Cardiac muscle cell (in vitro differentiated cells and primary cell): Measurements from ENCODE around the gene SEZ6L. TPM values are rescaled to one million over a fixed set of nuclear protein-coding genes. Genes with fewer than 3 reads are reported as not detected.
A peak's percentile ranks its signal among the peaks of the same experiment; 100 is the strongest.

Experiments used
- DNase-seq, 2 donors: peaks; one replicate each; pipeline versions ENCODE4 v3.0.0 to v3.0.0-alpha.2; 2010 to 2017; ENCODE audit warnings: low read depth in 1 of 2, low spot score in 1 of 2
- H3K27ac ChIP-seq: fragments of 200-600 bp; sonication (generic); 2 replicates; pipeline ENCODE4 v1.5.1; 2016
- H3K27me3 ChIP-seq: fragments of 200-600 bp; sonication (generic); 2 replicates; pipeline ENCODE4 v1.6.0; 2016; ENCODE audit warnings: control low read depth
- H3K36me3 ChIP-seq: fragments of 200-600 bp; sonication (generic); 2 replicates; pipeline ENCODE4 v1.5.1; 2016; ENCODE audit warnings: control low read depth
- H3K4me1 ChIP-seq: fragments of 200-600 bp; sonication (generic); 2 replicates; pipeline ENCODE4 v1.8.1; 2017; ENCODE audit warnings: low read depth, mild to moderate bottlenecking, mixed run types
- H3K4me3 ChIP-seq: fragments of 200-600 bp; sonication (generic); 2 replicates; pipeline ENCODE4 v1.5.1; 2016; ENCODE audit warnings: mild to moderate bottlenecking
- H3K9me3 ChIP-seq: fragments of 200-600 bp; sonication (generic); 2 replicates; pipeline ENCODE4 v1.5.1; 2017; ENCODE audit warnings: low read depth, mild to moderate bottlenecking, control low read depth
- polyA plus RNA-seq: library from polyadenylated mRNA; unstranded; fragments of >200 nt; fragmentation: Nextera tagmentation; extraction: Ambion mirVana; gene quantifications from 2 replicates; pipeline ENCODE4 v1.2.1, GENCODE V29; 2016
- total RNA-seq: library from RNA; depleted of rRNA; stranded (reverse); fragments of >200 nt; gene quantifications from 2 replicates; pipeline ENCODE4 v1.2.3, GENCODE V29; 2016
- TF ChIP-seq, protein P1 (sequence below): IDR thresholded peaks from 2 replicates; pipeline ENCODE4 v1.5.1; 2012; ENCODE audit warnings: low read depth, mild to moderate bottlenecking, low read length

The SEZ6L gene
- total and polyA plus RNA-seq, 2 experiments from 2014 or later = 0.12 TPM; not detected in 1

DNA sequence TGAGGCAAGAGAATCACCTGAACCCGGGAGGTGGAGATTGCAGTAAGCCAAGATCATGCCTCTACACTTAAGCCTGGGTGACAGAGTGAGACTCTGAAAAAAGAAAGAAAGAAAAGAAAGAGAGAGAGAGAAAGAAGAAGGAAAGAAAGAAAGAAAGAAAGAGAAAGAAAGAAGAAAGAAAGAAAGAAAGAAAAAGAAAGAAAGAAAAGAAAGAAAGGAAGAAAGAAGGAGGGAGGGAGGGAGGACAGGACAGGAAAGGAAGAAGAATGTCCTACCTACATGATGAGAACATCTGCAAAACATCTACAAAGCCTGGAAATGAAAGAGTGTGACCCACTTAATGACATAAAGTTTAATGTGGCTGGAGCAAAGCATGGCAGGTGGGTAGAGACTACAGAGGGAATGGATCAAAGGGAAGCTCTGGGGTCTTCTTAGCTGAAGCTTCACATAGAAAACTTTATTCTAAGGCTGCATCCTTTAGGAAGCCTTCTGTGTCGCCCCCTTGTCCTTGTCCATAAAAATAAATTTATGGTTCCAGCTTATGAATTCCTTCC is 147.5 kb downstream of the SEZ6L start:
- no peak for DNase-seq
- TF ChIP-seq, protein P1, sequence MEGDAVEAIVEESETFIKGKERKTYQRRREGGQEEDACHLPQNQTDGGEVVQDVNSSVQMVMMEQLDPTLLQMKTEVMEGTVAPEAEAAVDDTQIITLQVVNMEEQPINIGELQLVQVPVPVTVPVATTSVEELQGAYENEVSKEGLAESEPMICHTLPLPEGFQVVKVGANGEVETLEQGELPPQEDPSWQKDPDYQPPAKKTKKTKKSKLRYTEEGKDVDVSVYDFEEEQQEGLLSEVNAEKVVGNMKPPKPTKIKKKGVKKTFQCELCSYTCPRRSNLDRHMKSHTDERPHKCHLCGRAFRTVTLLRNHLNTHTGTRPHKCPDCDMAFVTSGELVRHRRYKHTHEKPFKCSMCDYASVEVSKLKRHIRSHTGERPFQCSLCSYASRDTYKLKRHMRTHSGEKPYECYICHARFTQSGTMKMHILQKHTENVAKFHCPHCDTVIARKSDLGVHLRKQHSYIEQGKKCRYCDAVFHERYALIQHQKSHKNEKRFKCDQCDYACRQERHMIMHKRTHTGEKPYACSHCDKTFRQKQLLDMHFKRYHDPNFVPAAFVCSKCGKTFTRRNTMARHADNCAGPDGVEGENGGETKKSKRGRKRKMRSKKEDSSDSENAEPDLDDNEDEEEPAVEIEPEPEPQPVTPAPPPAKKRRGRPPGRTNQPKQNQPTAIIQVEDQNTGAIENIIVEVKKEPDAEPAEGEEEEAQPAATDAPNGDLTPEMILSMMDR = no peak

DNA sequence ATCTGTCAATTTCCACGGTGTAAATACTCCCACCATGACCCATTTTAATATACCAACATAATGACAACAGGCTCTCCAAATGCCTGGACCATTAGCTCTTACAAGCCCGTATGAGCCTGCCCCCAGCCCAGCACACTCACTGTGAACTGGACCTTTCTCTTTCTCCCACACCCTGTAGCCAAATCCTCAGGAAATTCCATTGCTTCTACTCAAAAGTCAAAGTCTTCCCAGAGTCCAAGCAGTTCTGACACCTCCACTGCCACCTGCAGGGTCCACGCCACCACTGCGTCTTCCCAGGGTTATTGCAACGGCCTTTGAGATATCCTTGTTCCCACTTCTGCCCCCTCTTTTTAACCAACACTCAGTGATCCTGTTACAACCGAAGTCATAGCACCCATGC is 149.7 kb downstream of the SEZ6L start:
- TF ChIP-seq, protein P1 = no peak
- Histone ChIP-seq H3K4me3 (no peak overlapping the region), H3K4me1 (no peaks in the 10 kb centered on the region), H3K27ac (no peak overlapping the region), H3K36me3 (no peaks in the 10 kb centered on the region), H3K27me3 (no peaks in the 10 kb centered on the region), H3K9me3 (no peaks in the 10 kb centered on the region)
- no peak for DNase-seq

More for the DNA sequence above, 147.5 kb downstream of the SEZ6L start:
- no peaks in the 10 kb centered on the region for H3K4me1 ChIP-seq
- no peaks in the 10 kb centered on the region for H3K9me3 ChIP-seq
- H3K27me3 ChIP-seq = no peaks in the 10 kb centered on the region
- no peaks in the 10 kb centered on the region for H3K36me3 ChIP-seq
- no peak overlapping the region for H3K4me3 ChIP-seq
- H3K27ac ChIP-seq = no peak overlapping the region

DNA sequence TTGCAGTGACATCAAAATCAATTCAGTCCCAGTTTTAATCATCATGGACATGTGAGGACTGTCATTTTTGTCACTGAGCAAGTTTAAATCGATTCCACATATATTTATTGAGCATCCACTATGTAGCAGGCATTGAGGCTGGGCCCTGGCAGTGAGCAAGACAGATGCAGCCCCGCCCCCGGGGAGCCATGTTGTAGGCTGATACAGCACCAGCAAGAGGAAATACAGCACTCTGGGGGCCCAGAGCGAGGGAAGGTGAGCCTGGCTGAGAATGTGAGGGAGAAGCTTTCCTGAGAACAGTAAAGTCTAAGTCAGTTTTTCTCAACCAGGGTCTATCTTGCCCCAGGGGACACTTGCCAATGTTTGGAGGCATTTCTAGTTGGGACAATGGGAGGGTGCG is 151.2 kb downstream of the SEZ6L start:
- Histone ChIP-seq H3K4me3 (no peak overlapping the region), H3K9me3 (no peaks in the 10 kb centered on the region), H3K27ac (no peak overlapping the region), H3K36me3 (no peaks in the 10 kb centered on the region), H3K27me3 (no peaks in the 10 kb centered on the region), H3K4me1 (no peaks in the 10 kb centered on the region)
- TF ChIP-seq, protein P1 = no peak
- DNase-seq = no peak

DNA sequence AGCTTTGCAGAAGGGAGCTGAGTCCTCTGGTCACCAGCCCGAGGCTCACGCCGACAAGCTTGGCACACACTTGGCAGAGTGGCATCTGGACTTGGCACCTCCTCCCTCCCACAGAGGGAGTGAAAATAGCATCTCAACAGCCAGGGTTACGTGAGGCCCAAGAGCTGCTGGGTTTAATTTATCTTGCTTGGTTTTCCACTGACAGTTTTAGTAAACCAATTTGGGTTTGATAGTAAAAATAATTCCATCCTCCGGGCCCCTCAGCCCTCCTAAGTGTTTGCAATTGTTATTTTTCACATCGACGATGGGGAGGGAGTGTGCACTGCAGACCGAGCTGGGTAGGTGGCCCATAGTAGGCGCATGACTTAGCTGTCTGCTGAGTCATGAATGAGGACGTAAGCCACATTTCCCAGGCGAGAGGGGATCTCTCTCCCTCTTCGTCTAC is 152.2 kb downstream of the SEZ6L start:
- TF ChIP-seq, protein P1 = no peak
- Histone ChIP-seq H3K4me3 (no peak overlapping the region), H3K27ac (no peak overlapping the region), H3K9me3 (no peaks in the 10 kb centered on the region), H3K27me3 (no peaks in the 10 kb centered on the region), H3K4me1 (no peaks in the 10 kb centered on the region), H3K36me3 (no peaks in the 10 kb centered on the region)
- no peak for DNase-seq

DNA sequence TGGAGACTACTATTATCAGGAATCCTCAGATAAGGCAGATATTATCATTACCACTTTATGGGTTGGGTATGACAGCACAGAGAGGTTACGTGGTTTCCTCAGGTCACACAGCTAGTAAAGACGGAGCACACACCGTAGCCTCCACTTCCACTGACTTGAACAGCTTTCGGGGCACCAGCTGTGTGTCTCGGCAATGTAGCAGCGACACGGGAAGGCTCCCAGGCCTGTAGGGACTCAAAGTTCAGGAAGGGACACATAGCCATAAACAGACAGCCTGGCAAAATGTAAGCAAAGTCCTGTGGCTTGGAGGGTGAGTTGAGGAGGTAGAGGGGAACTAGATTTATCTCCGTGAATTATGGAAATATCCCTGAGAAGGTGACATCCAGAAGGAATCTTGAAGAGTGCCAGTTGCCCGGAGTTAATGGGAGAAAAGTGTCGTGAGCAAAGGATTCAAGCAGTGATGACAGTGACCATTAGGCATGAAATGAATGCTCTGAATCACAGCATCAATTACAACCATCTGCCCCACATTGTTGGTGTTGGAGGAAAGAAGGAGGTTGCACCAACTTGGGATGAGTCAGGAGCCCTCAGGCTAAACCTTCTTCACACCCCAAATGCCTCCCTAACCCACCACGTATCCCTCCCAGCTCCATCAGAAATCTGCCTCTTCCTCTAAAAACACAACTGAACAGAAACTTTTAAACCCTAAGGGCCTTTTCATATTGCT is 153.1 kb downstream of the SEZ6L start:
- Histone ChIP-seq H3K36me3 (no peaks in the 10 kb centered on the region), H3K27ac (no peak overlapping the region), H3K27me3 (no peaks in the 10 kb centered on the region), H3K4me3 (no peak overlapping the region), H3K9me3 (no peaks in the 10 kb centered on the region), H3K4me1 (no peaks in the 10 kb centered on the region)
- TF ChIP-seq, protein P1 = no peak
- peak in 1 of 2 donors; percentile 9 for DNase-seq
